ENCODE measurements around the gene GNMT. TPM values are rescaled to one million over a fixed set of nuclear protein-coding genes. Genes with fewer than 3 reads are reported as not detected.
A peak's percentile ranks its signal among the peaks of the same experiment; 100 is the strongest.

GNMT gene
- total RNA-seq, 1 experiment from 2014 or later: not detected

GRCh38 chr6:42966571-42966970 lies 6.0 kb downstream of the GNMT start:
- H3K36me3 ChIP-seq: no peaks in the 10 kb centered on the region; the same call in 1 of the 2 replicates
- no peak for DNase-seq
- H3K9me3 ChIP-seq: no peaks in the 10 kb centered on the region
- no peaks in the 10 kb centered on the region for H3K27me3 ChIP-seq
- no peak overlapping the region for H3K4me3 ChIP-seq

- no peak for DNase-seq
- no peaks in the 10 kb centered on the region for H3K9me3 ChIP-seq
- no peak overlapping the region for H3K4me3 ChIP-seq
- H3K27me3 ChIP-seq: no peaks in the 10 kb centered on the region
- no peaks in the 10 kb centered on the region; the same call in 1 of the 2 replicates for H3K36me3 ChIP-seq
Measured at GRCh38 chr6:42967228-42967627, 6.7 kb downstream of the GNMT start.

DNA sequence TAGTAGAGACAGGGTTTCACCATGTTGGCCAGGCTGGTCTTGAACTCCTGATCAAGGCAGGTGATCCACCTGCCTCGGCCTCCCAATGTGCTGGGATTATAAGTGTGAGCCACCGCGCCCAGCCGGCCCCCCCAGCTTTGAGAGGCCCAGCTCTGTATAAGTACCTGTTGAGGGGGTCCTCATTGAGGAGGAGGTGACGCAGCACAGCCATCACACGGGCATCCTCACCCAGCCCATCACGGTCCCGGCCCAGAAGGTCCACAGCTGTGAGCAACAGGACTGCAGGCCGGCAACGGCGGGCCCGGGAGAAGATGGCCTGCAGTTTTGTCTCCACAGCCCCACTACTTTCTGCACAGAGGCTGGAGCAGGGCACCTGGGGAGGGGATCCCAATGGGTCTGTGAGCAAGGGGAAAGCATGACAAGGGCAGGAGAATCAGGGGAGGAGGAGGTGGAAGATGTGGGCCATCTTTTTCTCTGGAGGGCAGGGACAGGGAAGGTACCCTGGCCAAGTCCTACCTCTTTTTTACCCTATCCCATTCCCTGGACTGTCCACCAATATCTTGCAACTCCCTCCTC lies 7.7 kb downstream of the GNMT start:
- no peaks in the 10 kb centered on the region for H3K27me3 ChIP-seq
- H3K36me3 ChIP-seq: no peaks in the 10 kb centered on the region; the same call in 1 of the 2 replicates
- no peaks in the 10 kb centered on the region for H3K9me3 ChIP-seq
- no peak for DNase-seq
- H3K4me3 ChIP-seq: no peak overlapping the region

DNA sequence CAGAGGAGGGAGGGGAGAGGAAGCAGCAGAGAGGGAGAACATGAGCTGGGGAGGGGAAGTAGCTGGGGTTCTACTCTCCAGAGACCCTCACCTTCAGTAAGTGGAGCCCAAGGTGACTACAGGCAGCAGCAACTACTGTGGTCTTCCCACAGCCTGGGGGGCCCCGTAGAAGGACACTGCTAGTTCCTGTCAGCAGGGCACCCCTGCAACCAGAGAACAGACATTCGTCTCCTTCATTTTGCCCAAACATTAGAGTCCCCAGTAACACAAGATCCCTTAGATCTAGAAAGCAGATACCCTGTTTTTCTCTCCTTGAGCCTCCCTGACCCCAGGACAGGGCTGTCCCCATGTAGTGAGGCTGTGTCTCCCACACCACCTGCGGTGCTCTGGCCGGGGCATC lies 8.2 kb downstream of the GNMT start:
- DNase-seq: no peak
- Histone ChIP-seq H3K27me3 (no peaks in the 10 kb centered on the region), H3K4me3 (no peak overlapping the region), H3K36me3 (no peaks in the 10 kb centered on the region; the same call in 1 of the 2 replicates), H3K9me3 (no peaks in the 10 kb centered on the region)

- no peak for DNase-seq
Measured at GRCh38 chr6:42969431-42969830, 8.9 kb downstream of the GNMT start.

DNA sequence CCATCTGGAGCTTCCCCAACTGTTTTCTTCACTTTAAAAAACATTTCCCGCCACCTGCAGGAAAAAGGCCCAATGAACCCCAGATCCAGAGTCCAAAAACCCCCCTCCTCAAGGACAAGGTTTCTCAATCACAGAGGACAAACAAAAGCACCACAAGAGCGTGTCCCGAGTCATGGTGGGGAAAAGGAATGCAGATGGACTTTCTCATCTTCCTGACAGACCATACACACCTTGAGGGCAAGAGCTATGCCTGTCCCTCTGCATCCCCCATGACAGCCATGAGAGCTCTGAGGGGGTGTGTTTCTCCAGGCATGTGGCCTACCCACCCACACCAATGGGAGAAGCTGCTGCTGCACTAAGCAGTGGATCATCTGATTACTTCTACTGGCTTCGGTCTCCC lies 9.4 kb downstream of the GNMT start:
- Histone ChIP-seq H3K36me3 (no peaks in the 10 kb centered on the region; the same call in 1 of the 2 replicates), H3K9me3 (no peaks in the 10 kb centered on the region), H3K27me3 (no peaks in the 10 kb centered on the region), H3K4me3 (no peak overlapping the region)
- no peak for DNase-seq

More at GRCh38 chr6:42969431-42969830, 8.9 kb downstream of the GNMT start:
- H3K27me3 ChIP-seq: no peaks in the 10 kb centered on the region
- H3K36me3 ChIP-seq: no peaks in the 10 kb centered on the region; the same call in 1 of the 2 replicates
- no peak overlapping the region for H3K4me3 ChIP-seq
- no peaks in the 10 kb centered on the region for H3K9me3 ChIP-seq

DNA sequence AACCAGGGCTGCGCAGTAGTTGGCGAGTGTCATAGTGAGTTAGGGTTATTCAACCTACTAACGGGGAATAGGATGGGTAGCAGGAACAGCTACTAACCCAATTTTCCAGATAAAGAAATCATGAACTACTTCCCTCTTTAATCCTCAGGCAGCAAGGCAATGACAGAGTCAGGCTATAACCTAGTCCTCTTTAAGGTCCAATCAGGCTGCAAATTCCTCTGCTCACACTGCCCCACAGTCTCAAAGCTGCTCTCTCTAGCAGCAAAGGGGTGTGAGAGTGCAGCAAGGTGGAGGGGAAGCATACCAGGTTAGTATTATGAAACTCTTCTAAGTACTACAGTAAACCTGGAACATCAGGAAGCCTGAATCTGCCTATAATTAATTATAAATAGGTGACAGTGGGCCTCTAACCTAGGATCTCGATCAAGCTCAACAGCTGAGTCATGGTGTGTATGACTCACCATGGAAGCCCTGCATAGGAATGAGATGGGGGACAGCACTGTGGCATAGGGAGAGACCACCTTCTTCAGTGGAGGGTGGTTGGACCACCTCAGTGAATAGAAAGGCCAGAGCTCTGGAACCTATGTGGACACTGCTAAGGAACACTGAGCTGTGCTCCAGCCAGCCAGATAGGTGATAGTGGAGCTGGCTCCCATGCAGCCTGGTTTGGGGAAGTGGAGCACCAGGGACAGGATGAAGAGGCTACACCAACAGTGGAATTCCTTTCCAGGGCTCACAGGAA lies 10.5 kb downstream of the GNMT start:
- Histone ChIP-seq H3K9me3 (no peaks in the 10 kb centered on the region), H3K4me3 (no peak overlapping the region), H3K27me3 (no peaks in the 10 kb centered on the region), H3K36me3 (no peaks in the 10 kb centered on the region; the same call in 1 of the 2 replicates)
- DNase-seq: no peak

DNA sequence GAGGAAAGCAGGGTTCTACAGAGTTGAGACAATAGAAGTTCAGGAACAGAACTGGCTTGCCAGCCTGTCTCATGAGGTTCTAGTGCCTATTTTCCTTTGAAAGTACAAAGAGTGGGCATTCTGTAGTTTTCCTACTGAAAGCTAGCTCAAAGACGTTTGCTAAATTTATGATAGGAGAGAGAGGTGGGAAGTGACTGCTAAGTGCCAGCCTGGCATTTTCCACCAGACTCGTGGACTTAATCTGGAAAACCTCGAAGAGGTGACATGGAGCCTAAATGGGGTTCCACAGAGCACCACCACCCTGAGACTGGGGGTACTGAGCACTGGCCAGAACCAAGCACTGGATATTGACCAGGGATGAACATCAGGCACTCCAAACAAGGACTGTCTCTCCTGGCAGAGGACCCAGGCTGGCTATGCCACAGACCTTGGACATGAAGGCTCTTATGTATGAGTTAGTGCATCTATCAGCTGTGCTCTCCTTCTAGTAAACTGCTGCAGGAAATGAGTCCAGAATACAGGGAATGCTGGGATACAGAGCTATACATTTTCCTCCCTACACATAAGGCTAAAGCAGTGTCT lies 11.3 kb downstream of the GNMT start:
- DNase-seq: peak; percentile 11
- Histone ChIP-seq H3K9me3 (no peaks in the 10 kb centered on the region), H3K4me3 (no peak overlapping the region), H3K27me3 (no peaks in the 10 kb centered on the region), H3K36me3 (no peaks in the 10 kb centered on the region; the same call in 1 of the 2 replicates)

DNA sequence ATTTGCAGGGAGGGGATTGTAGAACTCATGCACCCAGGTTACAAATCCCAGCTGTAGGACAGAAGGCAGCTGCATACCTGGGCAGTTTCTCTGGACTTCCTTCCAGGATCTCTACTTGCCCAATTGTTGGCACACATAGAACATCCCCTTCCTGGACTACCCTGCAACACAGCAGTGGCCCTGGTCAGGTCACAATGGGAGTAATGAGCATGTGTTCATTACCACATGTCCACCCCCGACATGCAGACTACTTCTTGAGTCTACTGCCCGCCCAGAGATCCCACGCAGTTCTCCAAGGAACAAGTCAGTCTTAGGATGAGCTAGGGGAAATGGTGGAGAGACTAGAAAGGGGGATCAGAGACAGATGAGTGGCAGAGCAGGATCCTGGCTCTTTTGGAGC lies 13.4 kb downstream of the GNMT start:
- DNase-seq: no peak
- H3K27me3 ChIP-seq: no peaks in the 10 kb centered on the region
- H3K36me3 ChIP-seq: peaks cover 2% of the 10 kb centered on the region
- H3K4me3 ChIP-seq: no peak overlapping the region
- no peaks in the 10 kb centered on the region for H3K9me3 ChIP-seq

GRCh38 chr6:42974919-42975505 lies 14.5 kb downstream of the GNMT start:
- H3K36me3 ChIP-seq: peaks cover 2% of the 10 kb centered on the region; the same call in 1 of the 2 replicates
- no peak for DNase-seq
- no peaks in the 10 kb centered on the region for H3K27me3 ChIP-seq
- no peak overlapping the region for H3K4me3 ChIP-seq
- no peaks in the 10 kb centered on the region for H3K9me3 ChIP-seq

- no peaks in the 10 kb centered on the region for H3K9me3 ChIP-seq
- H3K27me3 ChIP-seq: no peaks in the 10 kb centered on the region
- H3K36me3 ChIP-seq: peaks cover 2% of the 10 kb centered on the region; the same call in 1 of the 2 replicates
- H3K4me3 ChIP-seq: peak overlapping the region; percentile 75
- DNase-seq: peak; percentile 43
Measured at GRCh38 chr6:42978487-42978838, 17.9 kb downstream of the GNMT start.

DNA sequence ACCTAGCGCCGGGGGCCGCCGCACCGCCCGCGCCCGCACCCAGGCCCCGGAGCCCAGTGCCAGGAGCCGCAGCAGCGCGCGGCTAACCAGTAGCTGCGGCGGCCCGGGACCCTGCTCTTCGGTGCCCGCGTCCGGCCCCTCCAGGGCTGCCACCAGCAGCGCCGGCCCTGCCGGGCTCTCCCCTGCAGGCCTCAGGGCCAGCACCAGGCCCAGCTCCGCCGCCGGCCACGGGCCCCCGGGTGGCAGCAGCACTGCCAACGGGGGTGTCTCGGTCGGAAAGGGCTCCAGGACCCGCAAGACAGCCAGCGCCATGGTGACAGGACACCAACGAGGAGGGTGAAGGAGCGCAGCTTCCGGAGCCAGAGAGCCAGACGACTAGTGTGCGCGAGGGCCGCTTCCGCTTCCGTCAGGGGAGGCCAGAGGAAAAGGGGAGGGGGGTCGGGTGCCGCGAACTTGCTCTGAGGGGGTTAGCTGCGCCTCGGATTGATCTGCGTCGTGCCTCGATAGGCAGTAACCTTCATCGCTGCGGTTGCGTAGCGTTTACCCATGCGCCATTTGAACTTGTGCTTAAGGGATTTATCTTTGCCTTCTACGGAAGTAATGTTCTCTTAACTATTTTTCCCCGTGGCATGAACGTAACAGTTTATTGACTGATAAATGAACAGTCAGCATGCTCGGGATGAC lies 18.4 kb downstream of the GNMT start, which contains the start of gene PEX6:
PEX6 (minus strand) TSS at position 343 of the 684 bp plus-strand sequence; CDS start at position 312, 31 bp downstream.
- Histone ChIP-seq H3K9me3 (no peaks in the 10 kb centered on the region), H3K36me3 (peaks cover 2% of the 10 kb centered on the region; the same call in 1 of the 2 replicates), H3K4me3 (peak within 1 kb of the TSS; percentile 75), H3K27me3 (no peaks in the 10 kb centered on the region)
- peak; percentile 88 for DNase-seq

DNA sequence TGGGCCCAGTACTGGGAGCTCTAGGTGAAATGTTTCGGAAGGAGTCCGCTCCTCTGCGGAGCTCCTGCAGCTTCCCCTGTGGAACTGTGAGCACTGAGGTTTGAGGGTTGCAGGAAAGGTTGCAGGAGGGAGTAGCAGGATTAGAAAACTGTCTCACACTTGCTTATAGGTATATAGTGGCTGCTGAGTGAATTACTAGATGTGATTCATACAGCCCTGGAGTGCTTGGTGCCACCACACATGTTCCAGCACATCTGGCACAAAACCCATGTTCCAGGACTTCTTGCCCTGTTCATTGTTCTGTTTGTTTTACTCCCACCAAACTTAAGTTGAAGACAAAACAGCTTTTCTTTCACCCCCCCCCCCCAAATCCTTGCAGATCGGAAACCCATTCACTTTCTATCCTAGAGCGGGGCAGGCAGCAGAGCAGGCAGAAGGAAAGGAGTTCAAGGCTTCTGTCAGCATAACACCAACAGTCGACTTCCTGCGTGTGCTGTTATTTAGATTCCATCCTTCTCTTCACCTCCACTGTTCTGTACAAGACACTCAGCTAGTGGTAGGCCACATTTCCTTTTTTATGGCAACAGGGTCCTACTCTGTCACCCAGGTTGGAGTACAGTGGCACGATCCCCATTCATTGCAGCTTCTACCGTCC lies 19.1 kb downstream of the GNMT start:
- H3K36me3 ChIP-seq: peaks cover 2% of the 10 kb centered on the region; the same call in 1 of the 2 replicates
- H3K27me3 ChIP-seq: no peaks in the 10 kb centered on the region
- H3K9me3 ChIP-seq: no peaks in the 10 kb centered on the region
- peak; percentile 17 for DNase-seq
- H3K4me3 ChIP-seq: peak overlapping the region; percentile 75

- no peak for DNase-seq
- Histone ChIP-seq H3K36me3 (peaks cover 2% of the 10 kb centered on the region; the same call in 1 of the 2 replicates), H3K27me3 (no peaks in the 10 kb centered on the region)
Measured at GRCh38 chr6:42981836-42982235, 21.3 kb downstream of the GNMT start.

DNA sequence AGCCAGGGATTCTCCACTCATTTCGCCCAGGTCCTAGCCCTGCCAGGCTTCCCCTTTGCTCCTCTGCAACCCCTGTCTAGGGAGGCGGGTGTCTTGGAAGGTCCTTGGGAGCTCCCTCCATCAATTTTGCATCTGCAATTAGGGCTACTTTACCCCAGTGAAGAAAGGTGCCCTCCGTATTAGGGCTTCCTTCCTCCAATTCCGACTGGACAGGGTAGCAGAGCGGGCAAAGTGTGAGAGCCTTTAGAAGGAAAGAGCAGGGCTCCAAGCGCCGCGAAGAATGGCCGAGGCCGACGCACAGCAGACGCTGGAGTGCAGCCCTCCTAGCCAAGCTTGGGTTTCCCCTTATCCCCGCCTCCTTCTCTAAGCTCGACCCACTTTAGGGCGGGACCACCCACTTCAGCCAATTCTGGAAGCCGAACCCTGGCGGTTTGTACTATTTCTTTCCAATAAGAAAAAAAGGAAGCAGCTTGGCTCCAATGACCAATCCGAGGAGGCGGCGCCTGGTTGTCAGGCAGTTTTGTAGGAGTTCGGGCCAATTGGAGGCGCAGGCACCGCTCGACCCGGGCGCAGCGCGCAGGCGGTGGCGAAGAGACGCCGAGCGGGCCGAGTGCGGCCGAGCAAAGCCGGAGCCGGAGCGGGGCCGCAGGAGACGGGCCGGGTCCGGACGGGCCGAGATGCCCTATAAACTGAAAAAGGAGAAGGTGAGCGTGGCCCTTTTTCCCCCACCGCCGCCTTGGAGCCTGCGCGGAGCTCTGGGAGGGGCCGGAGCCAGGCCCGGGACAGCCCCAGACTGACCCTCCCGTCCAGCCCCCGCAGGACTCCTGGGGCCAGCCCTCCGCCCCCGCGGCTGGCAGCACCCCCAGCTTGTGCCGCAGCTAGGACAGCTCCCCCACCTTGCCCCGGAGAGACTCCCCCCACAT lies 23.7 kb downstream of the GNMT start, which contains the start of gene PPP2R5D:
PPP2R5D (plus strand) TSS at position 570 of the 923 bp plus-strand sequence; CDS start at position 678, 108 bp downstream.
- H3K9me3 ChIP-seq: no peaks in the 10 kb centered on the region
- peak; percentile 94 for DNase-seq
- H3K36me3 ChIP-seq: no peaks in the 10 kb centered on the region
- peak within 1 kb of the TSS; percentile 73 for H3K4me3 ChIP-seq
- no peaks in the 10 kb centered on the region for H3K27me3 ChIP-seq

More at GRCh38 chr6:42981836-42982235, 21.3 kb downstream of the GNMT start:
- Histone ChIP-seq H3K4me3 (no peak overlapping the region), H3K9me3 (no peaks in the 10 kb centered on the region)

Data from MG63 (cell line).